Fibroblast of the aortic adventitia (primary cell): ENCODE measurements around the gene CD6. TPM values are rescaled to one million over a fixed set of nuclear protein-coding genes. Genes with fewer than 3 reads are reported as not detected.

Experiments used
- DNase-seq: peaks from one replicate; pipeline ENCODE4 v3.0.0-alpha.2; 2010; ENCODE audit warnings: low read depth
- H3K4me3 ChIP-seq: 2 replicates; pipeline ENCODE4 v1.5.1; 2011; ENCODE audit warnings: low read depth, mild to moderate bottlenecking, control low read depth, low read length, moderate library complexity
- CTCF ChIP-seq: IDR thresholded peaks from 2 replicates; pipeline ENCODE4 v1.5.1; 2011; ENCODE audit warnings: mild to moderate bottlenecking, low read length, control low read depth, inconsistent platforms; ENCODE audit not compliant: insufficient read depth
- total RNA-seq: library from RNA; depleted of rRNA; stranded (reverse); fragments of >200 nt; gene quantifications from 2 replicates; pipeline ENCODE4 v1.2.3, GENCODE V29; 2012; ENCODE audit warnings: low replicate concordance

Gene CD6
- total RNA-seq, 1 donor, result not detected

GRCh38 chr11:61039916-61040315, 68.4 kb downstream of the CD6 start:
- no peak for TF ChIP-seq CTCF
- no peak overlapping the region for H3K4me3 ChIP-seq
- no peak for DNase-seq

DNA sequence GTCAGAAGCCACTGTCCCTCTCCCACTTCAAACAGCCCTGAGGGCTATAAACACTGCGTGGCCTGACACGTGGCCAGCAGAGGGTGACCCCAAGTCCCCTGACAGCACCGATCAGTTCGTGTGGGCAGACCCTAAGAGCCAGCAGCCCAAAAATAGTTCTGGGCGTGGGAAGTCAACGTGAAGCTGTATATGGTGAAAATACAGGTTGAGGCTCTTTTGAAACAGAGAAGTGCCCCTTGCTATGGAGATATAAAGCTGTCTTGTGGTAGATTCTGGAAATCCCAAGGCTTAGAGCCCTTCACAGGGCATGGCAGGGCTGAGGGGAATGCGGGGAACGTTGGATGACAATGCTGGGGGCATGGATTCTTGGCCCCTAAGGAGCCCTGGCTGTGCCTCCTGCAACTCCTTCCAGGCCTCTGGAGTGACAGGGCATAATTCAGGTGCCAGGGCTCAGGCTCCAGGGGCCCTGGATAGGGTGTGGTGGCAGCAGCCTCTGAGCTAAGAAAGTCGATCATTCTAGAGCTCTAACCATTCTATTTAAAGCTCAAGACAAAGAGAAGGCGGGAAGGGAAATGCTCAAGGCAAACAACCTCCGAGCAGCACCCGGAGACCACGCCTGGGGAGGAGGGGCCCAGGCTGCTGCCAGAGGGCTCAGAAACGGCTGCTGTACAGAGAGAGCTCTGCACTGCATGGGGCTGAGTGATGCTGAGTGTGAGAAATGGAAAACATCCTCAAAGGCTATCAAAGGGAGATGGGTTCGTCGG, 70.5 kb downstream of the CD6 start:
- TF ChIP-seq CTCF, result no peak
- no peak overlapping the region for H3K4me3 ChIP-seq
- peak; percentile 23 for DNase-seq

GRCh38 chr11:61042537-61042936, 71.1 kb downstream of the CD6 start:
- no peak for DNase-seq
- TF ChIP-seq CTCF, result no peak
- H3K4me3 ChIP-seq, result no peak overlapping the region

GRCh38 chr11:61042961-61043540, 71.6 kb downstream of the CD6 start:
- DNase-seq, result no peak
- TF ChIP-seq CTCF, result no peak
- H3K4me3 ChIP-seq, result no peak overlapping the region

DNA sequence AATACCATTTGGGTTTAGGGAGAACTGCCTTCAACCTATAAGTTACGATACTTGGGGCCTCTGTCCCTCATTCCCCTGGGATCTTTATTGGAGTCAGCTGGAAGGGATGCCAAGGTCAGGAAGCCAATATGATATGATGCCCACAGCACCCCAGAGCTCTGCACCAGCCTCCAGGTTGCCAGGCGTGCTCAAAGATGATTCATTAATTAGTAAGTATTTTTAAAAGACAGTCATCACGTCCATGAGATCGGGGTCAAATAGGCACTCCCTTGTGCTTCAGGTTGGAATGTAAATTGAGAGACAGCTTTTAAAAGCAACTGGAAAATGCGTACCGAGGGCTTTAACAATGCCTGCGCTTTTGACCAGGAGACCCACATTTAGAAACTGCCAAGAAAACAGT, 73.8 kb downstream of the CD6 start:
- no peak for DNase-seq
- no peak for TF ChIP-seq CTCF
- H3K4me3 ChIP-seq, result no peak overlapping the region

- no peak for TF ChIP-seq CTCF
- DNase-seq, result no peak
- H3K4me3 ChIP-seq, result no peak overlapping the region
Measured at GRCh38 chr11:61046833-61047232, 75.4 kb downstream of the CD6 start.
